MM.1S (cell line): ENCODE results near the gene STARD9.

ENCODE experiments used
- DNase-seq: peaks from one replicate; pipeline ENCODE4 v3.0.0-alpha.2; 2015
- H2AFZ ChIP-seq: fragments of 300-600 bp; sonication (generic); 2 replicates; pipeline ENCODE4 v1.6.0; 2016; ENCODE audit warnings: antibody characterized with exemption, low read length
- H3F3A ChIP-seq: fragments of 300-600 bp; sonication (generic); 2 replicates; pipeline ENCODE4 v1.6.1; 2016; ENCODE audit warnings: mild to moderate bottlenecking, antibody characterized with exemption, low read length, moderate library complexity, mixed read lengths; ENCODE audit not compliant: insufficient read depth
- H3K27ac ChIP-seq: fragments of 300-600 bp; sonication (generic); 2 replicates; pipeline ENCODE4 v1.5.1; 2016; ENCODE audit warnings: mild to moderate bottlenecking, low read length
- H3K27me3 ChIP-seq: fragments of 300-600 bp; sonication (generic); replicated peaks from 2 replicates; pipeline ENCODE4 v1.6.0; 2016; ENCODE audit warnings: low read length; ENCODE audit not compliant: insufficient read depth
- H3K36me3 ChIP-seq: fragments of 300-600 bp; sonication (generic); replicated peaks from 2 replicates; pipeline ENCODE4 v1.6.1; 2016; ENCODE audit warnings: mild to moderate bottlenecking, low read length, mixed read lengths; ENCODE audit not compliant: insufficient read depth
- H3K4me1 ChIP-seq: fragments of 300-600 bp; sonication (generic); 2 replicates; pipeline ENCODE4 v1.6.1; 2016; ENCODE audit warnings: low read length, mixed read lengths
- H3K4me2 ChIP-seq: fragments of 300-600 bp; sonication (generic); 2 replicates; pipeline ENCODE4 v1.6.0; 2016; ENCODE audit warnings: low read depth, low read length
- H3K4me3 ChIP-seq: fragments of 300-600 bp; sonication (generic); 2 replicates; pipeline ENCODE4 v1.5.1; 2016; ENCODE audit warnings: low read length, mixed read lengths
- H3K79me2 ChIP-seq: fragments of 300-600 bp; sonication (generic); 2 replicates; pipeline ENCODE4 v1.6.1; 2016; ENCODE audit warnings: mixed run types, low read length, mixed read lengths
- H3K9ac ChIP-seq: fragments of 300-600 bp; sonication (generic); 2 replicates; pipeline ENCODE4 v1.6.1; 2016; ENCODE audit warnings: low read length, mixed read lengths
- H3K9me2 ChIP-seq: fragments of 300-600 bp; sonication (generic); replicated peaks from 2 replicates; pipeline ENCODE4 v1.6.1; 2016; ENCODE audit warnings: mild to moderate bottlenecking, low read length, mixed read lengths; ENCODE audit not compliant: insufficient read depth
- H3K9me3 ChIP-seq: fragments of 300-600 bp; sonication (generic); replicated peaks from 2 replicates; pipeline ENCODE4 v1.6.1; 2016; ENCODE audit warnings: mild to moderate bottlenecking, low read length, mixed read lengths; ENCODE audit not compliant: insufficient read depth
- H4K20me1 ChIP-seq: fragments of 300-600 bp; sonication (generic); 2 replicates; pipeline ENCODE4 v1.6.1; 2016; ENCODE audit warnings: mild to moderate bottlenecking, low read length, moderate library complexity, mixed read lengths; ENCODE audit not compliant: insufficient read depth
- EZH2 ChIP-seq: fragments of 300-600 bp; sonication (generic); optimal IDR thresholded peaks from 2 replicates; pipeline ENCODE3; 2017; ENCODE audit warnings: low read depth, mild to moderate bottlenecking, antibody characterized with exemption, low read length, mixed read lengths
- EZH2phosphoT487 ChIP-seq: fragments of 300-600 bp; sonication (generic); IDR thresholded peaks from 2 replicates; pipeline ENCODE4 v1.6.1; 2018; ENCODE audit warnings: antibody characterized with exemption, low read length
- TF ChIP-seq, protein P1 (sequence below): fragments of 300-600 bp; sonication (generic); IDR thresholded peaks from 2 replicates; pipeline ENCODE4 v1.5.1; 2016; ENCODE audit warnings: antibody characterized with exemption, low read length, mixed read lengths

Gene STARD9

DNA sequence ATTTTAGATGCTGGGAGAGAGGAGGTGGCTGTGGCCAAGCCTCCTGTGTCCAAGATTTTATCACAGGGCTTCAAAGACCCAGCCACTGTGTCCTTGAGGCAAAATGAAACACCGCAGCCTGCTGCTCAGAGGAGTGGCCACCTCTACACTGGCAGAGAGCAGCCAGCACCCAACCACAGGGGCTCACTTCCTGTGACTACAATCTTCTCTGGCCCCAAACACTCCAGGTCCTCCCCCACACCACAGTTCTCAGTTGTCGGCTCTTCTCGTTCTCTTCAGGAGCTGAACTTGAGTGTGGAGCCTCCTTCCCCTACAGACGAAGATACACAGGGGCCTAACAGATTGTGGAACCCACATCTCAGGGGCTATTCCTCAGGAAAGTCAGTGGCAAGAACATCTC lies 115.9 kb downstream of the STARD9 start:
- Histone ChIP-seq H3K4me3 (no peak overlapping the region), H3K9me3 (no peaks in the 10 kb centered on the region), H3K4me1 (no peaks in the 10 kb centered on the region), H3K27me3 (no peaks in the 10 kb centered on the region), H3K4me2 (no peak overlapping the region), H4K20me1 (no peaks in the 10 kb centered on the region), H2AFZ (no peak overlapping the region), H3K36me3 (no peaks in the 10 kb centered on the region), H3K9ac (no peak overlapping the region), H3F3A (no peaks in the 10 kb centered on the region), H3K9me2 (no peaks in the 10 kb centered on the region), H3K79me2 (no peaks in the 10 kb centered on the region), H3K27ac (no peak overlapping the region)
- DNase-seq: no peak
- TF ChIP-seq, protein P1, sequence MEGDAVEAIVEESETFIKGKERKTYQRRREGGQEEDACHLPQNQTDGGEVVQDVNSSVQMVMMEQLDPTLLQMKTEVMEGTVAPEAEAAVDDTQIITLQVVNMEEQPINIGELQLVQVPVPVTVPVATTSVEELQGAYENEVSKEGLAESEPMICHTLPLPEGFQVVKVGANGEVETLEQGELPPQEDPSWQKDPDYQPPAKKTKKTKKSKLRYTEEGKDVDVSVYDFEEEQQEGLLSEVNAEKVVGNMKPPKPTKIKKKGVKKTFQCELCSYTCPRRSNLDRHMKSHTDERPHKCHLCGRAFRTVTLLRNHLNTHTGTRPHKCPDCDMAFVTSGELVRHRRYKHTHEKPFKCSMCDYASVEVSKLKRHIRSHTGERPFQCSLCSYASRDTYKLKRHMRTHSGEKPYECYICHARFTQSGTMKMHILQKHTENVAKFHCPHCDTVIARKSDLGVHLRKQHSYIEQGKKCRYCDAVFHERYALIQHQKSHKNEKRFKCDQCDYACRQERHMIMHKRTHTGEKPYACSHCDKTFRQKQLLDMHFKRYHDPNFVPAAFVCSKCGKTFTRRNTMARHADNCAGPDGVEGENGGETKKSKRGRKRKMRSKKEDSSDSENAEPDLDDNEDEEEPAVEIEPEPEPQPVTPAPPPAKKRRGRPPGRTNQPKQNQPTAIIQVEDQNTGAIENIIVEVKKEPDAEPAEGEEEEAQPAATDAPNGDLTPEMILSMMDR: no peak
- TF ChIP-seq EZH2 (no peak), EZH2phosphoT487 (no peak)

DNA sequence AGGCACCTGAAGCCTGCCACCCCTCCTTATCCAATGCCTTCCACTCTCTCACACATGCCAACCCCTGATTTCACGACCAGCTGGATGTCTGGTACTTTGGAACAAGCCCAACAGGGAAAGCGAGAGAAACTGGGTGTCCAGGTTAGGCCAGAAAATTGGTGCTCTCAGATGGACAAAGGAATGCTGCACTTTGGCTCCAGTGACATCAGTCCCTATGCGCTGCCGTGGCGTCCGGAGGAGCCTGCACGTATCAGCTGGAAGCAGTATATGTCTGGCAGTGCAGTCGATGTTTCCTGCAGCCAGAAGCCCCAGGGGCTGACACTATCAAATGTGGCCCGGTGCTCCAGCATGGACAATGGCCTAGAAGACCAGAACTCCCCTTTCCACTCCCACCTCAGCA lies 116.4 kb downstream of the STARD9 start:
- Histone ChIP-seq H3K4me1 (no peaks in the 10 kb centered on the region), H3K79me2 (no peaks in the 10 kb centered on the region), H3K4me3 (no peak overlapping the region), H3K9ac (no peak overlapping the region), H3K9me3 (no peaks in the 10 kb centered on the region), H3K27ac (no peak overlapping the region), H3K9me2 (no peaks in the 10 kb centered on the region), H3K4me2 (no peak overlapping the region), H3K36me3 (no peaks in the 10 kb centered on the region), H3F3A (no peaks in the 10 kb centered on the region; the same call in 1 of the 2 replicates), H3K27me3 (no peaks in the 10 kb centered on the region), H2AFZ (no peak overlapping the region), H4K20me1 (no peaks in the 10 kb centered on the region)
- TF ChIP-seq EZH2 (no peak), EZH2phosphoT487 (no peak)
- TF ChIP-seq, protein P1: no peak
- DNase-seq: no peak

DNA sequence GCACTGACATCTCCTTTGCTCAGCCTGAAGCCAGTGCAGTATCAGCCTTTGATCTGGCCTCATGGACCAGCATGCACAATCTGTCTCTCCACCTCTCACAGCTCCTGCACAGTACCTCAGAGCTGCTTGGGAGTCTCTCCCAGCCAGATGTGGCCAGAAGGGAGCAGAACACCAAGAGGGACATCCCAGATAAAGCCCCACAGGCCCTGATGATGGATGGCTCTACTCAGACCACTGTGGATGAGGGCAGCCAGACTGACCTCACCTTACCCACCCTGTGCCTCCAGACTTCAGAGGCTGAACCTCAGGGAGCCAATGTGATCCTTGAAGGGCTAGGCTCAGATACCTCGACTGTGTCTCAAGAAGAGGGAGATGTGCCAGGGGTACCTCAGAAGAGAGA lies 117.1 kb downstream of the STARD9 start:
- H3K36me3 ChIP-seq: no peaks in the 10 kb centered on the region
- TF ChIP-seq, protein P1: no peak
- TF ChIP-seq EZH2: no peak
- TF ChIP-seq EZH2phosphoT487: no peak
- no peaks in the 10 kb centered on the region for H3K79me2 ChIP-seq
- no peak overlapping the region for H3K4me2 ChIP-seq
- H3K9me3 ChIP-seq: no peaks in the 10 kb centered on the region
- DNase-seq: no peak
- no peaks in the 10 kb centered on the region; the same call in 1 of the 2 replicates for H3F3A ChIP-seq
- H3K9me2 ChIP-seq: no peaks in the 10 kb centered on the region
- H3K4me3 ChIP-seq: no peak overlapping the region
- no peak overlapping the region for H2AFZ ChIP-seq
- no peaks in the 10 kb centered on the region for H3K4me1 ChIP-seq
- H3K27ac ChIP-seq: no peak overlapping the region
- no peaks in the 10 kb centered on the region for H4K20me1 ChIP-seq
- H3K9ac ChIP-seq: no peak overlapping the region
- no peaks in the 10 kb centered on the region for H3K27me3 ChIP-seq
